ENCODE data around the gene SELENON. TPM values are rescaled to one million over a fixed set of nuclear protein-coding genes. Genes with fewer than 3 reads are reported as not detected.

Gene SELENON
- total RNA-seq, 2 donors from 2014 or later: 43.9 to 50.7 TPM

DNA sequence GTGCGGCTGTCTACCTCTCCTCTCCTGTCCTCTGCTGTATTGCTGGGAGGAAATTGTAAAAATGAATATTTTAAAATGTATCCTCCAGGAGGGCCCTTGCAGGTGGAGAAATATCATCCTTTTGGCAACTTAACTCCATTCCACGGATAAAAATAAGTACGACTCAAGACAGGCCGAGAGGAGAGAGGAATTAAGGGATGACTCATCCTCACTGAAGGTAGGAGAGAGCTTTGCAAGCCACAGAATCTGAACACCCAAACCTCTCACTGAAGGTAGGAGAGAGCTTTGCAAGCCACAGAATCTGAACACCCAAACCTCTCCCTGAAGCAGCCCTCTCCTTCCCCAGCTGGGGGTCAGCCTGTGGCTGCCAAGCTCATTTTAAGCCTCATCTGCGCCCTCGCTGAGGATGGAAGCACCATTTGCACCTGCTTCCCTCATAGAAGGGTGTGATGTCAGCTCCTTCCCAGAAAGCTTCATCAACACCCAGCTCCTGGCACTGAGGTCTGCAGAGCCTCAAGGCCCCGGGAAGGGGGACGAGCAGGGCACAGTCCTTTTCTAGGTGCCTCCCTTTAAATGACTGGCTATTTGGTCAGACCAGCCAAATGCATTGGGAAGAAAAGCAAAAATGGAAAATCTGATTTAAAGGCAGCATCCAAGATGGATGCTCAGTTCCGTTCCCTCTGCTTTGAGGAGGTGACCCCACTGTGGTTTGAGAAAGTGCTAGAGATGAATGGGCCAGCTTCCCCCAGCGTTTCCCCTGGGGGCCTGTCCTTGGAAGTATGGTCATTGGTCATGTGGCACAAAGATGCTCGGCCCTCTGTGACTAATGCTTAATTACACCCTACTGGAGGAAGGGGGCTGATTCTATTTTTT is 12.9 kb upstream of the SELENON start:
- ATAC-seq: peak in 1 of 2 donors; percentile 49
- intact Hi-C loops (cut with DNase I): no loop called here
- DNase-seq: no peak

DNA sequence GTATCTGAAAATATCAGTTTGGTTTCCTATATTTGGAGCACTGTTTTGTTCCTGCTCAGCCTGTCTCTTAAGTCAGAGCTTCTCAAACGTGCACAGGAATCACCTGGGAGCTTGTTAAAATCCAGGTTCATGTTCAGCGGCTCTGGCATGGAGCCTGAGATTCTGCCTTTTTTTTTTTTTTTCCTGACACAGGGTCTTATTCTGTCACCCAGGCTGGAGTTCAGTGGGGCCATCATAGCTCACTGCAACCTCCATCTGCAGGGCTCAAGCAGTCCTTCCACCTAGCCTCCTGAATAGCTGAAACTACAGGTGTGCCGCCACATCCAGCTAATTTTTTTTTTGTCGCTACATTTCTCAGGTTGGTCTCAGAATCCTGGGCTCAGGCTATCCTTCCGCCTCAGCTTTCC is 12.2 kb upstream of the SELENON start:
- no peak for ATAC-seq
- DNase-seq: no peak
- intact Hi-C loops (cut with DNase I): no loop called here

DNA sequence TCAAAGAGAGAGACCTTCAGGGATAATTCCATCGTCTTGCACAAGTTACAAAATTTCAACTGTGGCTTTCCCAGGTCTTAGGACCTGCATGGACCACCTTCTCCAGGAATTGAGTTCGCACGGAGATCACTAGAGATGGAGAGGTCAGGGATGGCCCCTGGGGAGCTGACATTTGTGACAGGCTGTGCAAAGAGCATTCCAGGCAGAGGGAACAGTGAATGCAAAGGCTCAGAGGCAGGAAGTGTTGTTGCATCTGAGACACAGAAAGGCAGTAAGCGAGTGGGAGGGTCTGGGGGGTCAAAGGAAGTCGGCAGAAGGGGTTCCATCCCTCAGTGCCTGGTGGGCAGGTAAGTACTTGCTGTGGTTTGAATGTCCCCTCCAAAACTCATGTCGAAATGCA is 9.5 kb upstream of the SELENON start:
- DNase-seq: no peak
- no peak for ATAC-seq
- intact Hi-C loops (cut with DNase I): loop anchor here in 1 of 2 donors (10.0 kb wide), 1 partner anchor 106 kb away; no protein-coding TSS in a partner anchor

DNA sequence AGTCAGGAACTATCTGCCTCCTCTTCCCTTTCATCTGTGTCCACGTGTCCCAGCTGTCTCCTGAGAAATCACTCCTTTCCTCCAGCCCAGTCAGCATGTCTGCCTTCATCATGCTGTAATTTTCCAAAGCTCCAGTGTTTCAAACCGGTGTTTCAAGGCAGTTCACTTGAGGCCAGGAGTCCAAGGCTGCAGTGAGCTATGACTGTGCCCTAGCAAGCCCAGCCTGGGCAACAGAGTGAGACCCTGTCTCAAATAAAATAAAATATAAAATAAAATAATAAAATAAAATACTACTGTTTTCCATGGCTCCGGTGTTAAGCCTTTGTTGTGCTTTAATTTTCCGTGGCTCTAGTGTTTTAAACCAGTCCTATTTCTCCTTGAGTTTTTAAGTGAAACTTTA is 7.9 kb upstream of the SELENON start:
- DNase-seq (no peak), ATAC-seq (no peak)
- intact Hi-C loops (cut with DNase I): loop anchor here in 1 of 2 donors (10.0 kb wide), 1 partner anchor 107 kb away; no protein-coding TSS in a partner anchor

DNA sequence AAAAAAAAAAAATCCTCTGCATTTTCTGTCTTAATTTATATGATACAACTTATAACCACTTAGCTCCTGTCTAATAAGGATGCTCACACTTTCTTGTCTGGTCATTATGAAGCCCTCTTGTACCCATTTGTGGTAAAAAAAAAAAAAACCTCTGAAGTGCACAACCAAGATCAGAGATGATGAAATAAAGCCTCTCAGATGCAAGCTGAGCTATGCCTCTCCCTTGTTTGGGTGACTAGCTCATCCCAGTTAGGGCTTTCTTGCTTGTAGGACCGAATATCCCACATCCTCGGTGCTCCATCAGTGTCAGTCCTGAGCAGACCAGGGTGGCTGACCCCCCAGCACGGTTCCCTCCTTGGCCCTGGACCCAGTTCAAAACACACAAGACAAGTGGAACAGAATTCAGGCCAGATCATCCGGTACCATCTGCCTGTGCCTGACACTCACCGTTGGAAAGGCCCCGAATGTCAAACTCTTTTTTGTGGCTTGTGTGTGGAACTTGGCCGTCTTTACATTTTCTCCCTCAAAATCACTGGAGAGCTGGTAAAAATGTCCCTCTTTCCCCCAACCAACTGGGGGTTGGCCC is 6.3 kb upstream of the SELENON start:
- intact Hi-C loops (cut with DNase I): loop anchor here in 1 of 2 donors (10.0 kb wide), 1 partner anchor 109 kb away; no protein-coding TSS in a partner anchor
- ATAC-seq (no peak), DNase-seq (no peak)

DNA sequence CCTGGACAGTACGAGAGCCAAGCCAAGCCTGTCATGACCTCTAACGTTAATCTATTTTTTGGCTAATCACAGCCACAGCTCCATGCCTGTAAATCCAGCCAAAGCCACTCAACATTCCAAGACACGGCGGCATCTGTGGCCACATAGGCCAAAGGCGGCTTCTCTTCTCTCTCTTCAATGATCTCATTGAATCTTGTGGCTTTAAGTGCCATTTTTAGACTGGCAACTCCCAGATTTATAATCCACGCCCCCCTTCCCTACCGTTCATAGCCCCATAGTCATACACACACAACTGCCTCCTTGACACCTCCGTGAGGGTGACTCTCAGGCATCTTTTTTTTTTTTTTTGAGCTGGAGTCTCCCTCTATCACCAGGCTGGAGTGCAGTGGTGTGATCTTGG is 5.7 kb upstream of the SELENON start:
- intact Hi-C loops (cut with DNase I): loop anchor here in 1 of 2 donors (10.0 kb wide), 1 partner anchor 110 kb away; no protein-coding TSS in a partner anchor
- no peak for DNase-seq
- ATAC-seq: no peak

DNA sequence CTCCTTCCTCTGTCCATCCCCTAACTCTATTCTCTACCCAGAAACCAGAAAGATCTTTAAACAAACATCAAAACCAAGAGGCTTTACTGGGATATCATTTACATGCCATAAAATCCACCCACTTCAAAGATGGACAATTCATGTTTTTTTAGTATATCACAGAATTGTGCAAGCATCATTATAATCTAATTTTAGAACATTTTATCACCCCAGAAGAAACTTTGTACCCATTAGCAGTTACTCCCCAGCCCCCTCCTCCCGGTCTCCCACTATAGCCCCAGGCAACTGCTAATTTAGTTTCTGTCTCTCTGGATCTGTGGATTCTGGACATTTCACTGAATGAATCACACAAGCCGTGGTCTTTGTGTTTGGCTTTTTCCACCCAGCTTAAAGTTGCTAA is 4.8 kb upstream of the SELENON start:
- ATAC-seq: no peak

DNA sequence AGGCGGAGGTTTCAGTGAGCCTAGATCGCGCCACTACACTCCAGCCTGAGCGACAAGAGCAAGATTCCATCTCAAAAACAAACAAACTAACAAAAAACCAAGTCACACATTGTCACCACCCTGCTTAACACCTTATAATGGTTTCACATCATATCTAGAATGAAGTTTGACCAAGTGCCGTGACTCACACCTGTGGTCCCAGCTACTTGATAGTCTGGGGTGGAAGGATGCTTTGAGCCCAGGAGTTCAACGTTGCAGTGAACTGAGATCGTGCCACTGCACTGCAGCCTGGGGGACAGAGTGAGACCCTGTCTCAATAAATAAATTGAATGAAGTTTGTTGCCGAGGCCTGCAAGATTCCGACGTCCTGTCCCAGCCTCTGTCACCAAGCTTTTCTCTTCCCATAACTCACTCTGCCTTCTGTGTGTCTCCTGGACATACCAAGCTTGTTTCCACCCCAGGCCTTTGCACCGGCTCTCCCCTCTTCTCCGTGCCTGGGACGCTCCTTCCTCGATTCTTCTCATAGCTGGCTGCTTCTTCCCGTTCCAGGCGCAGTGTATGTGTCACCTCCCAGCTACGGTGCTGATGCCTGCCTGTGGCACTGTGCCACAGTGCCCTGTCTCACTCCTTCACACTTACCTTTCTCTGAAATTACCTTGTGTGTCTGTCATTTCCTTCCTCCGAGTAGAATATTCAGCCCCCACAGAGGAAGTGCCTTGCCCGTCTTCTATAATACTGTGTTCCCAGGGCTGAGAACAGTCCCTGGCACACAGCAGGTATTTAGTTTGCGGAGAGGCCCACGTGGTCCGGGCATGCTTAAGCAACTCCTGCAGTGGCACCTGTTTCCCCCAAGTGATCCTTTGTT is 3.8 kb upstream of the SELENON start:
- no peak for DNase-seq
- ATAC-seq: no peak
- intact Hi-C loops (cut with DNase I): loop anchor here (5.0 to 10.0 kb wide), 2 partner anchors 111 to 189 kb away; no protein-coding TSS in a partner anchor

More for the DNA sequence above, 4.8 kb upstream of the SELENON start:
- intact Hi-C loops (cut with DNase I): loop anchor here (5.0 to 10.0 kb wide), 2 partner anchors 110 to 188 kb away; no protein-coding TSS in a partner anchor
- no peak for DNase-seq

DNA sequence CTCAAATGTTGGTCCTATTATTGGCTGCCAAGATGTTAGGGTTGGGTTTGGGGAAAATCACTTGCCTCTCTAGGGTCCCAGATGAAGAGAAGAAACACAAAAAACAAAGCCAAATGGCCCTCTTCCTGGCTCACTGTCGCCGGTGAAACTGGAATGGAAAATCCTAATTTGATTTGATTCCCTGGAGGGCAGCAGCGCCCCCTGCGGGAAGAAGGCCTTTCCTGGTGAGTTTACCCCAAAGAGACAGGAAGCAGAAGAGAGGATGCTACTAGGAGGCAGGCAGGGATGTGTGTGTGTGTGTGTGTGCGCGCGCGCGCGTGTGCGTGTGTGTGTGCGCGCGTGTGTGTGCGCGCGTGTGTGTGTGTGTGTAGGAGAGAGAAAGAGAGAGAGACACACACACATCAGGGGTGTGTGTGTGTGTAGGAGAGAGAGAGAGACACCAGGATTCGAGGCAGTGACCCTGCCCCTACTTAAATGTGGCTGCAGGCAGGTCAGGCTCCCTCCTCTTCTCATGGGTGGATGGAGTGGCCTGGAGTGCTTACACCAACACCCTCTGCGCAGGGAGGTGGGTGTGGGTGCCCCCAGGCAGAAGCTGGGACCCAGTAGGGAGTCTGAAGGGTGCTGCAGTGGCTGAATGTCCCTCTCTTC is 3.1 kb upstream of the SELENON start:
- intact Hi-C loops (cut with DNase I): loop anchor here (5.0 to 10.0 kb wide), 2 partner anchors 112 to 190 kb away; no protein-coding TSS in a partner anchor
- DNase-seq: peak; percentile 86
- ATAC-seq: peak; percentile 16 to 27

DNA sequence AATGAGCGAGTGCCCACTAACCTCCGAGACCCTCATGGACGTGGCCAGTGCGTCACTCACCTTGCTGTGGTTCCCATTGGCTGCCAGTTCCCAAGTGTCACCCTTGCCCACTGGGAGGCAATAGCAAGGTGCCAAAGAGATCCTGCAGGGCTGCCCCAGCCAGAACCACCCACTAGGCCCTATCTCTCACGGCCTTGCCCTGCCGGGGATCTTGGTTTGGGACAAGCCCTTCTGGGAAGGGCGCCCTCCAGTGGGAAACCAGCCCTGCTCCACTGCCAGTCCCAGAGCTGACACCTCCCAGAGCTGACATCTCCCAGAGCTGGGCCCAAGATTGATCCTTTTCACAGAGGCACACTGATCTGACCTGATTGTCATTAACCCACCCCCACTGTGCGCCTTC is 2.1 kb upstream of the SELENON start:
- DNase-seq: no peak
- intact Hi-C loops (cut with DNase I): loop anchor here (2.0 to 10.0 kb wide), 3 partner anchors 113 to 191 kb away; no protein-coding TSS in a partner anchor
- ATAC-seq: peak in 1 of 2 donors; percentile 7

DNA sequence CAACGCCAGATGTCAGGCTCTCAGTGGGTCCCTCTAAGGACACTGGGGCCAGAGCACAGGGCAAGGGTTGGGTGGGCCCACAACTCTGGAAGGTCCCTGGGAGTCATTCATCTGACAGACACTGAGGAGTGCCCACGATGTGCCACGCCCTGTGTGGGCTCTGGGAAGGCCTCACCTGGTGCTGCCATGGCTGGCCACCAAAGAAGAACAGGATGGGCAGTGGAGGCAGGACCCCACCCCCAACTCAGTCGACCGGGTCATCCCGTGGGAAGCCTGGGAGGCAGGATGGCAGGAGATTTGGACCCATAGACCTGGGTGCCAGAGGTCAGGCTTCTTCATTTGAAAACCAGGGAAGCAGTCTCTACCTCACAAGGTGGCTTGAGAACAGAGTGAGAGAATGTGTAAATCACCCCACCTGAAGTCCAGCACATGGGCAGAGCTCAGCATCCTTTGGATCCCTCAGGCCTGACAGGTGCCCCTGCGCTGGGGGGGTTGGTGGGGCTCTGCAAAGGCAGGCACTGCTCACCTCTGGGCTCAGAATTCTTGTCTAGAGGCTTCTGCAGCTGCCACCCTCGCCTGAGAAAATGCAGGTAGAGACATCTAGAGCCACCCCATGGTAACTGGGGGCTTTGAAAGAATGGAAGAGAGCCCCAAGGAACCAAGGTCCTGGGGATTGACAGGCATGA is 1.2 kb upstream of the SELENON start:
- intact Hi-C loops (cut with DNase I): loop anchor here (2.0 to 10.0 kb wide), 3 partner anchors 114 to 192 kb away; no protein-coding TSS in a partner anchor
- no peak for DNase-seq
- no peak for ATAC-seq

DNA sequence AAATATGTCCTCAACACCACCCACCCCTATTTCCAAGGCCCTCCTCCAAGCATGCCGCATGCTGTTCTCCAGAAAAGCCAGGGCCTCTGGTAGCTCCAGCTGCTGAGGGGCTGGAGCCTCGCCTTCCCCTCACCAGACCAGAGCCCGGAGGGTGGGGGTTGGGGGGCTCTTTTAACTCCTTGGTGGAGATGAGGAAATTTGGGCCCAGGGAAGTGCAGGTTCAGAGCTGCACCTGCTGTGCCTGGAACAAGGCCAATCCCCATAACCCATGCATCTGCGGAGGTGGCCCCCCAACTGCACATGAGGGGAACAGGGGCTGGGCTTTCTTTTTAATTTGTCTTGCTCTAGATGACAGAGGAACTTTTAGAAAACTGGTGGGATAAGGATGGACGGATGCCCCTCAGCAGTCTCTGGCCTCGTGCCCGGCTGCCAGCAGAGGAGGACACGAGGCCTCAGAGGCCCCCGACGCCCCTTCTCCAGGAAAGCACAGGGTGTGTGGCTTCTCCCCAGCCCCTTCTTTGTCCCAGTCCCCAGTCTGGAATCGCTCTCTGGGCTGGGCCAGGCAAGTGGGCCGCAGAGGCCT is 550 bp upstream of the SELENON start:
- ATAC-seq: no peak
- intact Hi-C loops (cut with DNase I): loop anchor here (2.0 to 10.0 kb wide), 3 partner anchors 115 to 192 kb away; no protein-coding TSS in a partner anchor

DNA sequence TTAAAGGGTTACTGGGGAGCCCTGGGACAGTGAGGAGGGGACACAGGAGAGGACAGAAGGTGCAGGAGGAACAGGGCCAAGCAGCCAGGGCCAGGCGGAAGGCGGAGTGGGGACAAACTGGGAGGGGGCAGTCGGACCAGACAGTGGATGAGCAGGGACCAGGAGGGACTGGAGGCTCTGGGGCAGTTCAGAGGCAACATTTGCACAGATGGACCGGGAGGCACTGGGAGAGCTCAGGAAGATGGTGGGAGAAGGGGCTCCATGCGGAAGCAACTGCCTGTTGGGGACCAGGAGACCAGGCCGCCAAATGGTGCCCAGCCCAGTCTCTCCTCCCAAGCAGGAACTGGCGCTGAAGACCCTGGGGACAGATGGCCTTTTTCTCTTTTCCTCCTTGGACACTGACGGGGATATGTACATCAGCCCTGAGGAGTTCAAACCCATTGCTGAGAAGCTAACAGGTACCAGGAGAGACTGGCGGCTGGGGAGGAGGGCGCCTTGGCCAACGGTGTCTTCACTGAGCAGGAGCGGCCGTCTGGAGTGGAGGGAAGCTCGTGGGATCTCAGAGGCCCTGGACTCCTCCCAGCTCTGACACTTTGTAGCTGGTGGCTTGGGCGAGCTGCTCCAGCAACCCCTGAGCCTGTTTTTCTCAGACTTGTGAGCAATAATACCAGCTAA is 847 bp downstream of the SELENON start:
- DNase-seq: no peak
- intact Hi-C loops (cut with DNase I): no loop called here
- ATAC-seq: peak; percentile 3 to 14

More for the DNA sequence above, 550 bp upstream of the SELENON start:
- DNase-seq: no peak

DNA sequence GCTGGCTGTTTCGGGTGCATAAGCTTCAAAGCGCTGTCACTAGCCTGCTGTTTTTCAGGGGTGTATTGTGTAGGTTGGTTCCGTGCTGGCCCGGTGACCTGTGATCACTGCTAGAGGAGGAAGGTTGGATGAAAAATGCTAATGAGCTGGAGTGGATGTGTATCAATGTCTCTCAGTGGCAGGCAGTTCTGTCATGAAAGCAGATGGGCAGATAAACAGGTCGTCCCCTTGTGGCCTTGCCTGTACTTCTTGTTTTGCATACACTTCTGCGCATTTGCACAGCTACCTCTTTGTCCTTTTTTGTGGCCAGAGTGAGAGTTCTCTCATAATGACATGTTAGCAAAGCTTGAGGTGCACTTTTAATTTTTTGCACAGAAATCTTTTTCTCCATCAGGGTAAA is 2.9 kb downstream of the SELENON start:
- DNase-seq: no peak
- intact Hi-C loops (cut with DNase I): no loop called here
- no peak for ATAC-seq

DNA sequence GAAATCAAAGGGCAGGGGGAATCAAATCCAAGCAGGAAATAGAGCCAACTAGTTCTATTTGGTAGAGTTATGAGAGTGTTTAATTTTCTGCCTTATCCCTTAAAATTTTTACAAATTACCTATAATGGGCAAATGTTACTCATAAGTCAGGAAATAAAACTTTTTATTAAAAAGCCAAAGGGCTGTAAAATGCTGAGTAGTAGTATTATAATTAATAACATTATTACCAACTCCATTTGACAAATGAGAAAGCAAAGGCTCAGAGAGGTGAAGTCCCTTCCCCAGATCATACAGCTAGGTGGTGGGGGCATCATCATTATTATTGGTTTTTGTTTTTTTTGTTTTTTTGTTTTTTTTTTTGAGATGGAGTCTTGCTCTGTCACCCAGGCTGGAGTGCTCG is 3.4 kb downstream of the SELENON start:
- no peak for ATAC-seq
- intact Hi-C loops (cut with DNase I): no loop called here
- DNase-seq: no peak

DNA sequence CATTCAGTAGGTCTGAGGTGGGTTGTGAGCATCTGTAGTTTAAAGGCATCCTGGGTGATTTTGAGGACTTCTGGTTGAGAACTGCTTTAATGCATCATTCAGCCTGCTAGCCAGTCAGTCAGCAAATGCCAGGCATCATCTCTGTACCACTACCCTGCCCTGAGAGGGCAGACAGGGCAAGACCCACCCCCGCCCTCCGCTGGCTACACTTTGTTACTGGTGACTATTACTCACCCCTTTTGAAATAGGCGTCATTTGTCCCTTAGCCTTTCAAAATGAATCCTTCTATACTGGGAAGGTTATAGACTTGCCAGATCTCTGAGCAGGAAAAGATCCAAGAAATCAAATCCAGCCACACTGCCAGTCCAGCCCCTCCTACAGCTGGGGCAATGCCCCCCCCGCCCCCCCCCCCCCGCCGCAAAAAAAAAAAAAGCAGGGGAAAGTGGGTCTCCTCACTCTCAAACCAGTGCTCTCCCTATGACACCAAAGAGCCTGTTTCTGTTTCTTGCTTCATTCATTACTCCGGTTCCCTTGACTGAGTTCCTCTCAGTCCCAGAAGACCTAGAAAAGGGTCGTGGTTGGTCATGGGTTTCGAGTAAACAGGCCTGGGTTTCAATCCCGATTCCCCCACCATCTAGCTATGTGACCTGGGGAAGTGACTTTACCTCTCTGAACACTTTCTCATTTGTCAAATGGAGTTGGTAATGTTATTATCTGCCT is 4.4 kb downstream of the SELENON start:
- intact Hi-C loops (cut with DNase I): no loop called here
- no peak for ATAC-seq
- DNase-seq: peak; percentile 27

Measured in left cardiac atrium (tissue), 4 donors.